Activated gamma-delta T cell (primary cell): ENCODE measurements around the gene LY6G5C.

Experiments used
- DNase-seq: peaks from one replicate; lab custom pipeline; 2025; lab: John Stamatoyannopoulos, UW
- total RNA-seq, 2 donors: gene quantifications; one replicate each; lab custom pipeline; 2026; lab: John Stamatoyannopoulos, UW

The LY6G5C gene, protein sequence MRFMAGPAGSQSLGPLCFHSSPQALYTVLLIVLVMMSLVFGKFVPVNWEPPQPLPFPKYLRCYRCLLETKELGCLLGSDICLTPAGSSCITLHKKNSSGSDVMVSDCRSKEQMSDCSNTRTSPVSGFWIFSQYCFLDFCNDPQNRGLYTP
- 1.9 to 3.0 reads per million in 2 donors for total RNA-seq

DNA sequence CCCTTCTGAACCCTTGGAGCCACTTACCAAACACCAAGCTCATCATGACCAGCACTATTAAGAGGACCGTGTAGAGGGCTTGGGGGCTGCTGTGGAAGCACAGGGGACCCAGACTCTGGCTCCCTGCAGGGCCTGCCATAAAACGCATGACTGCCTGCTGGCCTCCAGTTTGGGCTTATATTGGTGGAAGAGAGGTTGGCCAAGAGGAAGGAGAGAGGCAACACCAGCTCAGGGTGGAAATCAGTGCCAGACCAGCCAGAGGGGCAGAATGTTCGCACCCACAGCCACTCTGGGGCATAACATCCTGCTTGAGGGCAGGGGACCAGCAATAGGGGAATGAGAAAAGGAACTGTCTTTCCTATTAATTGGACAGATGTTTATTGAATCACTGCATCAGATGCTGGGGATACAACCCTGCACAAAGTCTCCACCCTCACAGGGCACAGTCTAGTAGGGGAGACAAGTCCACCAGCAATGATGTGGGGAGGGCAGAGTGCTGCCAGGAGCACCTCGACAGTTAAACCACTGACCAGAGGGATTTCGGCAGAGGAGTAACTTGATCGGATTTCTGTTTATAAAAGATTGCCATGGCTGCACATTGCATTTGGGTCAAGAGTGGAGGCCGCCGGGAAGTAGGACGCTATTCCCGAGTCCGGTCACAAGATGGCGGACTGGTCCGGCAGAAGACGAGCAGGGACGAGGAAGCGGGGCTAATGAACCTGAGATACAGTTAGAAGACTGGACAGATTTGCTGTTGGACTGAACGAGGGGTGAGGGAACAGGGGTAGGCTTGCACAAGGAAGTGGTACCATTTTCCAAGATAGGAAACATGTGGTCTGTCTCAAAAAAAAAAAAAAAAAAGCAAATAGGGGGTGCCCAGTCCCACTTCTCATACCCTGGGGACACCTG, at the start of gene LY6G5C:
TSS of gene LY6G5C (minus strand) at position 842 of the 909 bp plus-strand sequence. CDS start at position 148, 694 bp downstream.
- DNase-seq = no peak

DNA sequence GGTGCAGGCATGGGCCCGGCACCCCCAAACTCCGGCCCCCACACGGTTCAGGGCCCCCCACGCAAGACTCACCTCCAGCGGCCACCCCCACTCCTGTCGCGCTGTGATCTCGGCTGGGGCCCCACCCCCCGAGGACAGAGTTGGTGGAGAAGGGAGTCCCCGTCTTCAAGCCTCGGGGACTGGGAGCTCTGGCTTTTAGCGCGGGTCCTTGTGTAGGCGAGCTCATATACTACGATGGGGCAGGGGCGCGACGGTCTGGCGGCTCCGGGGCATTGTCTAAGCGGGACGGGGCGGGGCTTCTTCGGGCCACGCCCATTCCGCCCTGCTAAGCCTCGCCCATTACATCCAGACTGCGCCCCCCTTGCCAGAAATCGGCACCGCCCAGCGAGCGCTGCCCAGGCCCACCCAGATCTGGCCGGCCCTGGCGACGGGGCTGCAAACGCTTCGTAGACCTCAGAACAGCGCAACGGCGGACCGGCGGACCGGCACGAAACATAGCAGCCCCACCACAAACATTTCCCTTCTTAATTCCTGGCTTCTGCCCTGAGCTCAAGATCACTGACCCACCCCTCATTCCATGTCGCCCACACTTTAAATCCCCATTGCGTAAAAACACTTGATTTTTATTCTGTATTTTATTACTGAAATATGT, 49.2 kb upstream of the LY6G5C start:
- peak; percentile 53 for DNase-seq

DNA sequence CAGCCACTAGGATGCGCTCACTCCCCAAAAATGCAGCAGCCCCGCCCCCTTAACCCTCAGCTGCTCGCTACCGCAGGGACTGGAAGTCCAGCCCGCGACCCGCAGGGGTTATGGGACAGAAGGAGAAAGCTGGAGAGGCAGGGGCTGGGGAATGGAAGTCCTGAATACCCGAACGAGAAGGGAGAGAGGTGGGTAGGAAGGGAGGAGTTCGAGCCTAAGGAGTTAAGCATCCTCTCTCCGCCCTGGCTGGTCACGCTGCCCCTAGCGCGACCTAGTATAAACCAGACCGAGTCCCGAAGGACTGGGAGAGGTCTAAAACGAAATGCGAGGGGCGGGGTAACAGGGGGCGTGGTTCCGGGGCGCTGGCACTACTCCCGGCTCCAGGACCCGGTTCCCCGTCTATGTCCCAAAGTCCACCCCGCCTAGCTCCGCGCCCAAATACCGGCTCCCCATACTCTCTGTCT, 48.7 kb upstream of the LY6G5C start:
- no peak for DNase-seq

DNA sequence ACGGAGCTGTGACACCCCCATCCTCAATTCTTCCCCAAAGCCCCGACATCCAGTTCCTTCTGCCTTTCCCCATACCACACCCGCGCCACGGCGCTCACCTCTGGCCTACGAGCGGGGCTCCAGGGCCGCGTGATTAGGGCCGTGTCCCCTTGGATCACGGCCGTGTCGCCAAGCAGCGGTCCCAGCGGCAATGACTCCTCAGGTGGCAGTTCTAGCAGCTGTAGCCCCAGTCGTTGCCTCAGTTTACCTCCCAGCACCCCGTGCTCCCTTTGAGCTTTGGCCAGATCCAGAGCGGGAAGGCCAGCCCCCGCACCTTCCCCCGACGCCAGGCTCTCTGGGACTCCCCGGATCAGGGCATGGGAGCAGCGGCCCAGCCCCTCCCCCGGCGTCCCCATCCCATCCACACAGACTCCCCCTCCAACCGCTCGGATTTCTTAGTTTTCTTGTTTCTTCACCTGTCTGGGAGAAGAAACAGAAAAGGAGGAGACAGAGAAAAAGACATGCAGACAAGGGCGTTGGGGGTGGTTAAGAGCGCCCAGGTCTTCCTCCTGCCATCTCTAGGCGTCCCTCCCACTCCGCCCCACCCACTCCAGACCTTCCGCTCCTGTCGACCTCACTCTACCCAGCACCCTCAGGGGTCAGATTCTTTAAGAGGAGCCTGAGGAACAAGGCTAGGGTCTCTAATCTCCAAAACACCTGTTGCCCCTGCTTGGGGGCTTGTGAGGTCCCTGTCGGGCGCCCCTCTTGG, 48.1 kb upstream of the LY6G5C start, which contains the start of gene DDAH2:
TSS of gene DDAH2 (minus strand) at position 533 of the 748 bp plus-strand sequence. CDS start at position 395, 138 bp downstream.
- DNase-seq = no peak

DNA sequence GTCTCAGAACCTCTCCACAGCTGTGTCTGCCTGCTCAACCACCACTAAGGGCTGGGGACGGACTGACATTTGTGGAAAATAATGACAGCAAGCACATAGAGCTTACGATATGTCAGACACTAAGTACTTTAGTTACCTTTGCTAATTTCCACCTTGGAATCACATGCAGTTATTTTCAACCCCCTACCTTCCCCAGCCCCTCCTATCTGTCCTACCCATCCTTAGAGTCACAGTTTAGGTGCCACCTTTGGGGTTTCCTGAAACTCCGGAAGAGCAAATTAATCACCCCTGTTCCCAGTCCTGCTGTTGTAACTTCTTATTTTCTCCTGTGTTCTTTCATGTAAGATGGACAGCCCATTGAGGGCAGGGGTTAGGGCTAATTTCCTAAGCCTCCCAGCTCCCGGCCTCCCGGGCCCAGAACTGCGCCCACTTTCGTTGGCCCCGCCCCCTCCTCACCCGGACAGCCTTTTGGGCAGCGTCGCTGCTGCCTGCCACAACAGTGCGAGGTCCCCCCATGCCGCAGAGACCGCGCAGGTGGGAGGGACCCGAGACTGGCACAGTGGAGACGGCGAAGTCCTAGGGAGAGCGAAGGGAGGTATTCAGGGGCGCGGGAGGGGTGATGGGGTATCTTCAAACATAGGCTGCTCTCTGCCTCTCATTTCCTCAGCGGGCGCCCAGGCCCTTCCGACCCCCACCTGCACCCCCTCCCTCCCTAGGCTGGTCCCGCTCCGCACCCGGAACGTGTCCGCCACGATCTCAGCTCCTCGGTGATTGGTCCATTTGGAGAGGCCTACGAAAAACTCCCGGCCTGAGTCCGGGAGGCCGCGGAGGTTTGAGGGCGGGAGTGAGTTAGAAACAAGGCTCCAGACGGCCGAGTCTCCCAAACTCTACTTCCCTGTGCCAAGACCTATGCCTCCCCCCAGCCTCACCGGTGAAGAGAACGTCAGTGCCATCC, 47.1 kb upstream of the LY6G5C start:
- DNase-seq = no peak

DNA sequence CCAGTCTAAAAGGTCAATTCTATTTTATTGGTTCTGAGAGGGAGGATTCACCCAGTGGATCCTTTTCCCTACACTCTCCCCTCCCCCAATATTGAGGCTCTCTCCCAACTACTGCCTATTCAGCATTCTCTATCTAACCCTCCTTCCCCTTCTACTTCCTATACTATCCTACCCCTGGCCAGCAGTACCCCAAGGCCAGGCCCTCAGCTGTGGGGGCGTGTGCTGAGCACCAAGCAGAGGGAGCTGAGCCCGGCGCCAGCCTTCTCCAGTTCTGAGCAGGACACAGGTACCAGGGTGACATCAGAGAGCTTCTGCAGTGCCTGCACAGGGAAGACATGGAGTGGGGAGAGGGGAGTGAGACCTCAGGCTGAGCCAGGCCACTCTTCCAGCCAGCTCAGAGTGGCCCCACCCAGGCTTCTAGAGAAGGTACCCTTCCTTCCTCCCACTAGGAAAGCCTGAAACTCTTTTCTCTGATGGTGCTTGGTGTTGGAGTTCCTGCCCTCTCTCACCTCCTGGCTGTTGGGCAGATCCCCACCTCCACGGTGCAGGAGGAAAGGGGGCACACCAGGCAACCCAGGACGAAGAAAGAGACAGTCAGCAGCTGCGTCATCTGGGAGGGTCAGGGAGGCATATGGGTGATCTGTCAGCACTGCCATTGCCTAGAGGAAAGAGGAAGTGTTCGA, 46.3 kb upstream of the LY6G5C start:
- DNase-seq = no peak

DNA sequence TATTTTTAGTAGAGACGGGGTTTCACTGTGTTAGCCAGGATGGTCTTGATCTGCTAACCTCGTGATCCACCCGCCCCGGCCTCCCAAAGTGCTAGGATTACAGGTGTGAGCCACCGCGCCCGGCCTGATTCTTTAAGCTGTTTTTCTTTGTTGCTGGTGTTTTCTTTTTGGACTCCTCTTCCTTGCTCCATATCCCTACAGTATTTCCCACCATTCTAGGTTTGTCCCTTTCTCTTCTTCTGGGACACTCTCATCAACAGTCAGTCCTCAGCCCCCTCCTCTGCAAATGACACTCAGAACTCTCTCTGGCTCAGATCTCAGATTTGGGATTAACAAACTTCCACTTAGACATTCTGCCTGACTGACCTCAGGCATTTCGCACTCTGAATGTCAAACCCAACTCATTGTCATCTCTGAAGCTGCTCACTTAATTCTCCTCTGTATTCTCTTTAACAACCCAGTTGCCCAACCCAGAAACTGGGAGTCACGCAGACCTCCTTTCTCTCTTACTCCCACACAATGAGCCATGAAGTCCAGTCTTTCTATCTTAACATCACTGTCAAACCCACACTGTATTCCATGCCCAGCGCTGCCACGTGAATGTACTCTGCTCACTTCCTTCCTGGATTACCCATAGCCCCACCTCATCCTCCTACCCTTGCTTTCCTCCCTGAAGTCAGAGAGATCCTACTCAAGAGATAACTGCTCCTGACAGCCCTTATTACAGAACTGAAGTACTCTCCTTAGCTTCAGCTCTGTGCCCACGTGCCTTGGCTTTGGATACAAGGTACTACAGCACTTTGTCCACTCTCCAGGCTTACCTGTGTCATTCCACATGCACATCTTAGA, 44.9 kb upstream of the LY6G5C start:
- no peak for DNase-seq

DNA sequence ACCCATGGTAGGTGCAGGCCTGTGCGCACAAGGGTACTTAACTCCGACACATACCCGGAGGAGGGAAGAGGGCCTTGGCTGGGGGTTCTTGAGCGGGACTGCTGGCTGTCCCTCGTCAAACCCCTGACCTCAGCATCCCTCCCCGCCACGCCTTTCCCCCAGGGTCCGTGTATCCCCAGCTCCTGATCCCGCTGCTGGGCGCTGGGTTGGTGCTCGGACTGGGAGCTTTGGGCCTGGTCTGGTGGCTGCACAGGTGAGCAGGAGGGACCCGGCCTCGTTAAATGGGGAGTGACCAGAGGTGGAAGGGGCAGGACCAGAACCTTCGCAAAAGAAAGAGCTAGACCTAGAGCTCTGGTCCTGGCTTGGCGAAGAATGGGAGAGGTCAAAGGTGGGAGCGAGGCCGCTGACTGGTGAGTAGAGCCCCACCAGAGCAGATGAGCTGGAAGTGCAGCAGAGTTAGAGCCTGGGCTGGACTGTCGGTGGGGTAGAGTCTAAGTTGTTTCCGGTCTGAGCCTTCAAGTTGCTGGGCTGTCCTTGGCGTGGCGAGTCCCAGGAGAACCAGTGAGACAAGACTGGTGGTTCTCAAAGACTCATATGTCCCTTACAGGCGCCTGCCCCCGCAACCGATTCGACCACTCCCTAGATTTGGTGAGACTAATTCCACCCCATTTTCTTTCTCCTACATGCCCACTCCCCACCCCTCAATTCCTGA, 43.3 kb upstream of the LY6G5C start:
- DNase-seq = no peak

DNA sequence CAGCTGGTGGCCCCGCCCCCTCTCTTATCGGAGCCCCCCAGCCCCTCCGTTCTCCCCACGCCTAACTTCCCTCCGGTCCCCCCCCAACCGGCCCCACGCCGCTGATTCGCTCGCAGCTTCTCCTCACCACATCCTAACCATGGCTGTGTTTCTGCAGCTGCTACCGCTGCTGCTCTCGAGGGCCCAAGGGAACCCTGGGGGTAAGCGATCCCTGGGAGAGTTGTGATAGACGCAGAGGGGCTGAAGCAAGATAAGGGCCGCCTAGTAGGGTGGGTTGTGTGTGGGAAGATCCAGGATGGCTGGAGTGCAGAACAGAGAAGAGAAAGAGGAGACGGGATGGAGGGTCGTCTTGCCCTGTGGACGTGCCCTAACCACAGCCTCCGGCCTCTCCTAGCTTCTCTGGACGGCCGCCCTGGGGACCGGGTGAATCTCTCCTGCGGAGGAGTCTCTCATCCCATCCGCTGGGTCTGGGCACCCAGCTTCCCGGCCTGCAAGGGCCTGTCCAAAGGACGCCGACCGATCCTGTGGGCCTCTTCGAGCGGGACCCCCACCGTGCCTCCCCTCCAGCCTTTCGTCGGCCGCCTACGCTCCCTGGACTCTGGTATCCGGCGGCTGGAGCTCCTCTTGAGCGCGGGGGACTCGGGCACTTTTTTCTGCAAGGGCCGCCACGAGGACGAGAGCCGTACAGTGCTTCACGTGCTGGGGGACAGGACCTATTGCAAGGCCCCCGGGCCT, 42.5 kb upstream of the LY6G5C start, which contains the start of gene MPIG6B:
TSS of gene MPIG6B (plus strand) at position 129 of the 735 bp plus-strand sequence. CDS start at position 140, 11 bp downstream.
- no peak for DNase-seq

DNA sequence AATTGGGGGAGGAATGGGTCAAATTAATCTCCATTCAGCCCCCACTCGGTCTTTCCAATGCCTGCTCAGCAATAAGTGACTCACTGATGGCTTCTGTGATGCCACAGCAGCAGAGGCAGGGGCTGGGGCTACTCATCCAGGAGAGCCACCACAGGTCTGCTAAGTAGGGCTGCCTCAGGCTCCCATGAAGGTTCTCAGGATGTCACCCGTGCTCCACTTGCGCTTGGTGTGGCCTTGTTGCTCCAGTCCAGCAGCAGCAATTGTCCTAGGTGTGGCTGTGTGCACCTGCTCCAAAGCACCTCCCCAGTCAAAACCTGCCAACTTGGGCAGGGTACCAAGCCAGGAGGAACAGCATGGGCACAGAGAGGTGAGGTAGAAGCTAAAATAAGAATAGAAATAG, 41.3 kb upstream of the LY6G5C start:
- no peak for DNase-seq

DNA sequence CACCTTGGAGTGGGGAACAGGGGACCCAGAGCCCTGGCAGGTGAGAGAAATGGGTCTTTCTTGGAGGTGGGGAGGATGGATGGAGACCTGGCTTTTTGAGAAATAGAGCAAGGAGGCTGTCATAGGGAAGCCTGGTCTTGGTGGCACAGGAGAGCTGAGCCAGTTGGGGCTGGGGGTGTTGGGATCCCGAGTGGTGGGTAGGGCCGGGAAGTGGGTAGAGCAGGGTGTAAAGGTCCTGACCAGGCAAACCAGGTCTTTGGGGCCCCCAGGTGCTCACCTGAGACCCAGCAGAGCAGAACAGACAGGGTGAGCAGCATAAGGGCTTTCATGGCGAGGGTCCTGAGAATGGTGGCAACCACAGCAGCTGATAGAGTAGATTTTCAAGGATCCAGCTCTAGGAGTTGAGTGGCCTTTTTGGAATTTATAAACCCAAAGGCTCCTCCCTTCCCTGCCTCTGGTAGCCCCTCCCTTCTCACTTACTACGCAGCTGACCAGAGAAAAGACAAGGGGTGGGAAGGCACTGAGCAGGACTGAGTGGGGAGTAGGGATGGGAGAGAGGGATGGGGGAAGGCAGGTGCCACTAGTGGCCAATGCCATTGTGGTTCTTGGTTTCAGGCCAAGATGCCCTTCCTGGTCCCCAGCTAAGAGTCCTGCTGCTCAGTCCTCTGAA, 40.6 kb upstream of the LY6G5C start, which contains the start of gene LY6G6C:
TSS of gene LY6G6C (minus strand) at position 396 of the 670 bp plus-strand sequence. CDS start at position 329, 67 bp downstream.
- no peak for DNase-seq

DNA sequence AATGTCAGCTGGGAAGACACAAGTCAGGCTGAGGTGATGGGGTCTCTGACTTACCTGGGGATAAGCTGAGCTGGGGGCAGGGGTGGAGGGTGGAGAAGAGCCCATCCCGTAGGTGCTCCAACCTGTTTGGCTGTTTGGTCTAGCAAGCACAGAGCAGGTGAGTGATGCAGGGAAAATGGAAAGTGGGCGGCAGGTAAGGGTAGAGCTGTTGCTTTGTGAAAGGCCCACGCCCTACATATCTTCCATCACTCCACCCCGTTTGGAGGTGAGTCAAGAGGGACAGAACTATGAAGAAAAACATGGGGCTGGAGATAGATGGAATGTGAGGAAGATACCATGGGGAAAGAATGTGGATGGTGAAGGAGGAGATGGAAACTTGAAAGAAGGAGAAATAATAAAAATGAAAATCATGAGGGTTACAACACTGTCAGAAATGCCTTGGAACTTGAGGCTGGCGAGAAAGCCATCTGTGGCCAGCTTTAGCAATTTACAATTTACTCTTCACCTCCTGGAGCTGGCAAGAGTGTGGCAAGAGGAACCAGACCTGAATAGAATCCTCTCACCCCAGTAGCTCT, 39.4 kb upstream of the LY6G5C start:
- DNase-seq = no peak

DNA sequence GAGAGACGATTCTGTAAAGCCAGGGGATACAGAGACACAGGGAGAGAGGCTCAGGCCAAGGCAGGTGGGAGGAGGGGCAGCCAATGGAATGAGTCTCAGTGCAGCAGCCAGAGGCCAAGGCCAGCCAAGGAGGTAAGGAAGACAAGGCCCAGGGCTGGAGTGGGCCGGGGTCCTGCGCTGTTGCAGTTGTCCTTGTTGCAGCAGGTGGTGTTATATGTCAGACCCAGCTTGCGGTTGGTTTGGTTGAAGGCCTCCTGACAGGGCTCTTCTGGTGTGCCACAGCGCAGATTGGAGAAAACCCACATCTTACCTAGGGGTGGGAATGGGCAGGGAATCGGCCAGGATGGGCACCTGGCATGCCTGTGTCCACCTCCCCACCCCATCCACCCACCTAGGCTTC, 38.1 kb upstream of the LY6G5C start:
- DNase-seq = no peak

DNA sequence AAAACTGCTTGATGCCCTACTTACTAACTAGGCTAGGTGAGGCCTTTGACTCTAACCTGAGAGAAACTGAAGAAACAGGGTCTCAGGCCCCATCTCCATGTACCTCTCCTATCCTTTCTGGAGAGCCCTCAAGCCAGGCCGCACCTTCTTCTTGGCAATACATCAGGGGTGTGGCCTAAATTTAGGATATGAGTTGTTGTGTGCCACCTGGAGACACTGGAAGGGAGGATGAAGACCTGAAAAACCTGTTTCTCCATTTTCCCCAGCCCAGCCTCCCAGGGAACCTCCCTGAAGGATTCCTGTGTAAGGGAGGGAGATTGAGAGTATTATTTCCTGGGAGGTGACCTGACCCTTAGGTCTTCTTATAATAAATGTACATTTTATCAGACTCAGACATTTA, 37.4 kb upstream of the LY6G5C start:
- DNase-seq = no peak

DNA sequence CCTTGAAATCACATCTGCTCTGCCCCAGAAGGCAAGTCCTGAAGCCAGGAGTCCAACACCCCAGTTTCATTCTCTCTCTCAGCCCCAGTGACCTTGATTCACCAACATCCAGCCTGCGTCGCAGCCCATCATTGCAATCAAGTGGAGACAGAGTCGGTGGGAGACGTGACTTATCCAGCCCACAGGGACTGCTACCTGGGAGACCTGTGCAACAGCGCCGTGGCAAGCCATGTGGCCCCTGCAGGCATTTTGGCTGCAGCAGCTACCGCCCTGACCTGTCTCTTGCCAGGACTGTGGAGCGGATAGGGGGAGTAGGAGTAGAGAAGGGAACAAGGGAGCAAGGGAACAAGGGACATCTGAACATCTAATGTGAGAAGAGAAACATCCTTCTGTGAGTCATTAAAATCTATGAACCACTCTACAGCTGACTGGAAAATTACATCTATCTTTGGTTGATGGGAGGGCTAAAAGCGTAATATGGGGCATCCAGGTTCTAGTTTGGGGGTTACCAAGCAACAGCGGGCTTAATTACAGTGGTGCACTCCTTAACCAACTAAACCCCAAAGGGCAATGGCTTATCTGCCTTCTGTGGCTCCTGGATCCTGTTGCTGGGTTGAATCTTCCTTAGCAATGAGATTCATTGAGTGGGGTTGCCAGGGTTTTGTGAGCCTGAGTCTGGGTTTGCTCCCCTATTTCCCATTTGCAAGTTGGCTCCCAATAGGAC, 36.8 kb upstream of the LY6G5C start:
- DNase-seq = no peak
